Measurements from ENCODE around the gene ADAMTS6. TPM values are rescaled to one million over a fixed set of nuclear protein-coding genes. Genes with fewer than 3 reads are reported as not detected.

ADAMTS6 gene
- total and polyA plus RNA-seq, 4 experiments from 2014 or later = 0.14 to 1.8 (median 0.89) TPM; not detected in 1

DNA sequence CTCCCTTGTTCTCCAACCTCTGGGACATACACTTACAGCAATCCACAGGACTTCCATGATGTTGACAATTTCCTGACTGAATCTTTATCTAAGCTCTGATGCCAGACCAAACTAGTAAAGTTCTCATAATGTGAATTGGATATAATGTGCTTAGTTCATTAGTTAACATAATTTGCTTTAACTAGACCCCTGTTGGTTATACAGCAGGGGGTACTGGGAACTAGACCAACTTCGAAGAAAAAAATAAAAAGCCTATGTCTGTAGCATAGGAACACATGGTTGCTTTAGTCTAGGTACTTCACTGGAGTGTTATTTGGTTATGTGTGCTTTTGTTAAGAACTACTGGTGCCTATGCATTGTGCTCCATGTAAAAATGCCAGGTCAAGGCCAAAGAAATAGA, 173.8 kb downstream of the ADAMTS6 start:
- Mint-ChIP-seq H3K36me3 (no peaks in the 10 kb centered on the region), H3K27me3 (no peaks in the 10 kb centered on the region), H3K4me3 (no peak overlapping the region), H3K9me3 (no peaks in the 10 kb centered on the region), H3K27ac (no peak overlapping the region), H3K4me1 (no peaks in the 10 kb centered on the region)
- no peaks in the 10 kb centered on the region for H3K27me3 ChIP-seq (ENCODE audit: insufficient read depth, low read length)
- no peaks in the 10 kb centered on the region for H3K4me1 ChIP-seq (ENCODE audit: insufficient read depth, low read length)
- DNase-seq = no peak
- H3K9me3 ChIP-seq (ENCODE audit: control insufficient read depth in 1 of 2, low read length in 2 of 2) = no peaks in the 10 kb centered on the region
- no peak overlapping the region for H3K27ac ChIP-seq (ENCODE audit: low read depth, low read length)
- ChIA-PET CTCF (ENCODE audit: partially characterized antibody) (no interaction called here), POLR2A (ENCODE audit: partially characterized antibody) (no interaction called here)
- H3K4me3 ChIP-seq (ENCODE audit: low read length in 2 of 2) = no peak overlapping the region
- intact Hi-C loops (cut with micrococcal nuclease) = no loop called here
- H3K36me3 ChIP-seq (ENCODE audit: insufficient read depth, low read length) = no peaks in the 10 kb centered on the region

DNA sequence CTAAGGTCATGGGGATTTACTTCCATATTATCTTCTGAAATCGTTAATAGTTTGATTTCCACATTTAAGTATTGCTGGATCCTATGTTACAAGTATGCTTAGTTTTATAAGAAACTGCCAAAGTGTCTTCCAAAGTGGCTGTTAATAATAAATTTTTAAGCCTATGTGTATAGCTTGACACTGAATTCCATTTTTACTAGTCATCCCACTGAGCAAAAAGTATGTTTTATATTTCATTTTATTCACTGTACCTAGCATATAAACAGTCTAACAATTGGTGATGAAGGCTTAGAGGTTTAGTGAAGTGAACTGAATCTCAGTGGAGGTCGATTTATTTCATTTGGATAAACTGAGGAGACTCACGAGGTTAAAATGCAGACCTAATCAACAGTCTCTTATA, 174.6 kb downstream of the ADAMTS6 start:
- Histone ChIP-seq H3K27ac (ENCODE audit: low read depth, low read length) (no peak overlapping the region), H3K4me3 (ENCODE audit: low read length in 2 of 2) (no peak overlapping the region), H3K36me3 (ENCODE audit: insufficient read depth, low read length) (no peaks in the 10 kb centered on the region), H3K9me3 (ENCODE audit: control insufficient read depth in 1 of 2, low read length in 2 of 2) (no peaks in the 10 kb centered on the region), H3K4me1 (ENCODE audit: insufficient read depth, low read length) (no peaks in the 10 kb centered on the region), H3K27me3 (ENCODE audit: insufficient read depth, low read length) (no peaks in the 10 kb centered on the region)
- intact Hi-C loops (cut with micrococcal nuclease) = no loop called here
- Mint-ChIP-seq H3K9me3 (no peaks in the 10 kb centered on the region), H3K4me3 (no peak overlapping the region), H3K36me3 (no peaks in the 10 kb centered on the region), H3K27ac (no peak overlapping the region), H3K27me3 (no peaks in the 10 kb centered on the region), H3K4me1 (no peaks in the 10 kb centered on the region)
- ChIA-PET CTCF (ENCODE audit: partially characterized antibody) (no interaction called here), POLR2A (ENCODE audit: partially characterized antibody) (no interaction called here)
- no peak for DNase-seq

DNA sequence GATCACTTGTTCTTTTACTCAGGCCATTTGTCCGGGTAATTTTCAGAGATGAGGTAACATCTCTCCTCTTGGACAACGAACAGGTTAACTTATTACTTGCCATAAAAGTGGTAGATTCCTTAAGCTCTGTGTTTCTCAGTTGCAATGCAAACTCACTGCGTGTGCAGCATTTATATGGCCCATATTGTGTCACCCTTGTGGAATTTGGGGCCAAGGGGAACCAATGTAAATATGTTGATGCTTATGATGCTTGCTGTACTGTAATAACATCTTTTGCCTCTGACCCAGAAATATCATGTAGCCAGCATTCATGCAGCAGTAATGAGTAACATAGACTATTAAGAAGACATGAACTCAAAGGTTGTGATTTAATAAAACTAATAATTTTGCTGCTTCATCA, 175.8 kb downstream of the ADAMTS6 start:
- Mint-ChIP-seq H3K27ac (no peak overlapping the region), H3K36me3 (no peaks in the 10 kb centered on the region), H3K9me3 (no peaks in the 10 kb centered on the region), H3K27me3 (no peaks in the 10 kb centered on the region), H3K4me3 (no peak overlapping the region), H3K4me1 (no peaks in the 10 kb centered on the region)
- Histone ChIP-seq H3K27me3 (ENCODE audit: insufficient read depth, low read length) (no peaks in the 10 kb centered on the region), H3K4me3 (ENCODE audit: low read length in 2 of 2) (no peak overlapping the region), H3K36me3 (ENCODE audit: insufficient read depth, low read length) (no peaks in the 10 kb centered on the region), H3K9me3 (ENCODE audit: control insufficient read depth in 1 of 2, low read length in 2 of 2) (no peaks in the 10 kb centered on the region), H3K4me1 (ENCODE audit: insufficient read depth, low read length) (no peaks in the 10 kb centered on the region), H3K27ac (ENCODE audit: low read depth, low read length) (no peak overlapping the region)
- POLR2A ChIA-PET (ENCODE audit: partially characterized antibody) = no interaction called here
- intact Hi-C loops (cut with micrococcal nuclease) = no loop called here
- no peak for DNase-seq
- CTCF ChIA-PET (ENCODE audit: partially characterized antibody) = no interaction called here

DNA sequence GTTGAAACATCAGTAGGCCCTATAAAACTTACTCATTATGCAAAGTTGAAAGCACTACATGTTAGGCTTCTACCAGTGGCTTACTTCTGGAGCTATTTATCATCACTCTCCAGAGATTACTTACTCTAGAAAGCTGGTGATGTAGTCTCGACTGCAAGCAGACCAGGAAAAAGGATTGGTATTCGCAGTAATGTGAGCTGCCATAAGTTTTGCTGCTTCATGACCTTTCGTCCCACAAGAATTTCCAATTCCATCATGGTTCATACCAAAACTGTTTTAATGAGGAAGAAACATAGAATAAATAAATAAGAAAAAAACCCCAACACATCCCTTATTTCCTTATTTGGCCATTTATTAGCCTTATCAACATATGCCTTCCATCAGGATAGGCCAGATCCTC, 181.9 kb downstream of the ADAMTS6 start:
- Histone ChIP-seq H3K27me3 (ENCODE audit: insufficient read depth, low read length) (no peaks in the 10 kb centered on the region), H3K4me1 (ENCODE audit: insufficient read depth, low read length) (no peaks in the 10 kb centered on the region), H3K27ac (ENCODE audit: low read depth, low read length) (no peak overlapping the region), H3K4me3 (ENCODE audit: low read length in 2 of 2) (no peak overlapping the region), H3K9me3 (ENCODE audit: control insufficient read depth in 1 of 2, low read length in 2 of 2) (no peaks in the 10 kb centered on the region), H3K36me3 (ENCODE audit: insufficient read depth, low read length) (no peaks in the 10 kb centered on the region)
- Mint-ChIP-seq H3K4me1 (no peaks in the 10 kb centered on the region), H3K9me3 (no peaks in the 10 kb centered on the region), H3K36me3 (no peaks in the 10 kb centered on the region), H3K4me3 (no peak overlapping the region), H3K27me3 (no peaks in the 10 kb centered on the region), H3K27ac (no peak overlapping the region)
- CTCF ChIA-PET (ENCODE audit: partially characterized antibody) = no interaction called here
- POLR2A ChIA-PET (ENCODE audit: partially characterized antibody) = no interaction called here
- intact Hi-C loops (cut with micrococcal nuclease) = no loop called here
- no peak for DNase-seq

DNA sequence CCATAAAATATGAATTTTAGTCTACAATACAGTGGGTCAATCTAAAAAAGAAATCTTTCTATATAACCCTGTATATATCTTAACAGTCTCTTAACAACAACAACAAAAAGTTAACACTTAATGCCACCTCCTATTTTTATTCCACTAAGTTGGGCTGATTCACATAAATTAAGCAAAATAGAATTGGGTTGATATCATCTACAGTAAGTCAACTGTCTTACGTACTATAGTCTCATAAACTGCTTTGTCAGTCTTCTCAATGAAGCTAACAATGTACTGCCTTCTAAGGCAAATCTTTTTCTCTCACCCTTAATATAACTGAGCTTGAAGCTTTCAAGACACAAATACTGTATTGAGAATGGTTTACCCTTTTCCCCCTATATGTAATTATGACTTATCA, 185.7 kb downstream of the ADAMTS6 start:
- H3K27me3 ChIP-seq (ENCODE audit: insufficient read depth, low read length) = no peaks in the 10 kb centered on the region
- H3K9me3 ChIP-seq (ENCODE audit: control insufficient read depth in 1 of 2, low read length in 2 of 2) = no peaks in the 10 kb centered on the region
- no peaks in the 10 kb centered on the region for H3K27me3 Mint-ChIP-seq
- no peaks in the 10 kb centered on the region for H3K9me3 Mint-ChIP-seq
- ChIA-PET CTCF (ENCODE audit: partially characterized antibody) (no interaction called here), POLR2A (ENCODE audit: partially characterized antibody) (no interaction called here)
- H3K4me1 Mint-ChIP-seq = no peaks in the 10 kb centered on the region
- DNase-seq = no peak
- H3K4me3 Mint-ChIP-seq = no peak overlapping the region
- no peaks in the 10 kb centered on the region for H3K36me3 Mint-ChIP-seq
- no peak overlapping the region for H3K27ac Mint-ChIP-seq
- no peaks in the 10 kb centered on the region for H3K36me3 ChIP-seq (ENCODE audit: insufficient read depth, low read length)
- H3K4me1 ChIP-seq (ENCODE audit: insufficient read depth, low read length) = no peaks in the 10 kb centered on the region
- no peak overlapping the region for H3K4me3 ChIP-seq (ENCODE audit: low read length in 2 of 2)
- intact Hi-C loops (cut with micrococcal nuclease) = no loop called here
- H3K27ac ChIP-seq (ENCODE audit: low read depth, low read length) = no peak overlapping the region

DNA sequence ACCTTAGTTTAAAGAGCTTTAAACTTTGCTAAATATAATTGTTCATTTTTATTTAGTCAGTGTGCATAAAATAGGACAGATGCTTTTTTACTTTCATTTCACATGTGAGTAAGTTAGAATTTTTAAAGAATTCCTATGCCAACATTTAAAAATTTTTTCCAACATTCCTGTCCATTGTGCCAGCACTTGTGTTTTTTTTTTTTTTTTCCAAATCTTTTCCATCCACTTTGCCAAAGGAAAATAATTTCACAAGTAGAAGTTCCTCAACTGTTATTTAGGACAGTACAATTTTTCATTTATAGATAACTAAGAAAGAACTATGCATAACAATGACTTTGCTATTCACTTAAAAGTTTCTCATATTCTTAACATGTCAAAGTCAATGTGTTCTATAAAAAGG, 189.5 kb downstream of the ADAMTS6 start:
- H3K27ac ChIP-seq (ENCODE audit: low read depth, low read length) = no peak overlapping the region
- intact Hi-C loops (cut with micrococcal nuclease) = no loop called here
- H3K4me3 Mint-ChIP-seq = no peak overlapping the region
- ChIA-PET CTCF (ENCODE audit: partially characterized antibody) (no interaction called here), POLR2A (ENCODE audit: partially characterized antibody) (no interaction called here)
- H3K36me3 ChIP-seq (ENCODE audit: insufficient read depth, low read length) = no peaks in the 10 kb centered on the region
- no peaks in the 10 kb centered on the region for H3K27me3 Mint-ChIP-seq
- H3K9me3 Mint-ChIP-seq = no peaks in the 10 kb centered on the region
- H3K4me1 Mint-ChIP-seq = no peaks in the 10 kb centered on the region
- no peaks in the 10 kb centered on the region for H3K36me3 Mint-ChIP-seq
- H3K4me3 ChIP-seq (ENCODE audit: low read length in 2 of 2) = no peak overlapping the region
- no peaks in the 10 kb centered on the region for H3K9me3 ChIP-seq (ENCODE audit: control insufficient read depth in 1 of 2, low read length in 2 of 2)
- no peaks in the 10 kb centered on the region for H3K27me3 ChIP-seq (ENCODE audit: insufficient read depth, low read length)
- no peaks in the 10 kb centered on the region for H3K4me1 ChIP-seq (ENCODE audit: insufficient read depth, low read length)
- no peak overlapping the region for H3K27ac Mint-ChIP-seq
- no peak for DNase-seq

DNA sequence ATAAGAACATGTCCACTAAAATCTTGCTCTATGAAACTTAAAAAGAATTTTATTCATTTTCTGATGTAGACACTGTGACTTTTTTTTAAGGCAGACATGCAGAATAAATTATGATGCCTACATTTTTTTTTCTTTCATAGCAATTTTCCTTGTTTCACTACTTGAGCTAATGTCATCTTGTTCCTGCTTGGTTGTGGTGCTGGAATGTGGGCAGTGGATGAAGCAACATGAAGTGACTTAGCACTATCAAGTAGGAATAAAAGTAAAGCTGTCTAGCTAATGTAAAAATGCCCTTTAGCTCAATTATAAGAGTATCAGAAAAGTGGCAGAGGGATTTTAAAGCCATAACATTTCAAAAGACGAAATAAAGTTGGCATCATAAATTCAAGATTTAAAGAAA, 191.0 kb downstream of the ADAMTS6 start:
- Mint-ChIP-seq H3K9me3 (no peaks in the 10 kb centered on the region), H3K27ac (no peak overlapping the region), H3K36me3 (no peaks in the 10 kb centered on the region), H3K4me1 (no peaks in the 10 kb centered on the region), H3K4me3 (no peak overlapping the region), H3K27me3 (no peaks in the 10 kb centered on the region)
- Histone ChIP-seq H3K27ac (ENCODE audit: low read depth, low read length) (no peak overlapping the region), H3K9me3 (ENCODE audit: control insufficient read depth in 1 of 2, low read length in 2 of 2) (no peaks in the 10 kb centered on the region), H3K4me3 (ENCODE audit: low read length in 2 of 2) (no peak overlapping the region), H3K36me3 (ENCODE audit: insufficient read depth, low read length) (no peaks in the 10 kb centered on the region), H3K4me1 (ENCODE audit: insufficient read depth, low read length) (no peaks in the 10 kb centered on the region), H3K27me3 (ENCODE audit: insufficient read depth, low read length) (no peaks in the 10 kb centered on the region)
- ChIA-PET POLR2A (ENCODE audit: partially characterized antibody) (no interaction called here), CTCF (ENCODE audit: partially characterized antibody) (no interaction called here)
- intact Hi-C loops (cut with micrococcal nuclease) = no loop called here
- DNase-seq = no peak

DNA sequence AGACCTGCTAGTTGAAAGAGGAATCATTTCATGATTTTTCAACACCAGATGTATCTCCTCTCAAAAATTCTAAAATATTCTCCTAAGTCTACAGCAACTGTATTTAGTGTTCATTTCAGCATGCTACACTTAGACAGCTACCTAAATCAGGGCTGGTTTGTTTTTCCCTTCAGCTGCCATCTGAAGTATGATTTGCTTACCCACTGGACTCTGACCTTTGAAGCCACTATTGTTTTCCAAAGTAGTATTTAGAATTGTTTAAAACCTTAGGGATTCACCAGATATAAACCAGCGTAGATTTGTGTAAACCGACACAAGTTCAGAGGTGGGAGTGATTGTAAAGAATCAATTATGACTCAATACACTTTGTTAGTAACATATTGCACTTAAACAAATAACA, 193.1 kb downstream of the ADAMTS6 start:
- H3K9me3 Mint-ChIP-seq = no peaks in the 10 kb centered on the region
- POLR2A ChIA-PET (ENCODE audit: partially characterized antibody) = no interaction called here
- Histone ChIP-seq H3K4me1 (ENCODE audit: insufficient read depth, low read length) (no peaks in the 10 kb centered on the region), H3K27me3 (ENCODE audit: insufficient read depth, low read length) (no peaks in the 10 kb centered on the region), H3K27ac (ENCODE audit: low read depth, low read length) (no peak overlapping the region), H3K4me3 (ENCODE audit: low read length in 2 of 2) (no peak overlapping the region), H3K9me3 (ENCODE audit: control insufficient read depth in 1 of 2, low read length in 2 of 2) (no peaks in the 10 kb centered on the region), H3K36me3 (ENCODE audit: insufficient read depth, low read length) (no peaks in the 10 kb centered on the region)
- intact Hi-C loops (cut with micrococcal nuclease) = no loop called here
- no peak overlapping the region for H3K4me3 Mint-ChIP-seq
- CTCF ChIA-PET (ENCODE audit: partially characterized antibody) = no interaction called here
- H3K36me3 Mint-ChIP-seq = no peaks in the 10 kb centered on the region
- no peak overlapping the region for H3K27ac Mint-ChIP-seq
- no peaks in the 10 kb centered on the region for H3K27me3 Mint-ChIP-seq
- DNase-seq = no peak
- H3K4me1 Mint-ChIP-seq = no peaks in the 10 kb centered on the region

All from CD4-positive, alpha-beta memory T cell (primary cell).